Measurements from ENCODE around the gene NTMT2. TPM values are rescaled to one million over a fixed set of nuclear protein-coding genes. Genes with fewer than 3 reads are reported as not detected.

Gene NTMT2
- polyA plus RNA-seq, 1 experiment: not detected

DNA sequence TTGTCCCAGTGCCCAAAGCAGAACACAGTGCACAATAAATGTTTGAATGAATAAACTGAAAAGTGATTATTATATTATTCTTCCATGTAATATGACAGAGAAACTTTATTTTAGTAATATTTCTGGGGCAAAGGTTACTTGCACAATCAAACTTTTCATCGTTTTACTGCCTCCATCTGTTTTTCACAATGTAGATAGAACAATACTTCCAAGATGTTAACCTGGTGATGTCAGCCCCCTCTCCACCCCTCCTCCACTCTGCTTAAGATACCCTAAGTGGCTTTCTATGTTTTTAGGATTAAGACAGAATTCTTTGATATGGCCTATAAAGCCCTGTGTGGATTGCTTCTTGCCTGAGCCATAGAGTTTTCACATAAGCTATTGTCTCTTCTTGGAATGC, 13.8 kb upstream of the NTMT2 start:
- Histone ChIP-seq H3K9me3 (ENCODE audit: control insufficient read depth, insufficient read depth, low read length) (no peaks in the 10 kb centered on the region), H3K4me3 (ENCODE audit: low read depth, low read length) (no peak overlapping the region), H3K27me3 (ENCODE audit: control insufficient read depth, insufficient read depth, low read length) (no peaks in the 10 kb centered on the region), H3K27ac (ENCODE audit: low read depth, low read length) (no peak overlapping the region)
- TF ChIP-seq, protein P1, sequence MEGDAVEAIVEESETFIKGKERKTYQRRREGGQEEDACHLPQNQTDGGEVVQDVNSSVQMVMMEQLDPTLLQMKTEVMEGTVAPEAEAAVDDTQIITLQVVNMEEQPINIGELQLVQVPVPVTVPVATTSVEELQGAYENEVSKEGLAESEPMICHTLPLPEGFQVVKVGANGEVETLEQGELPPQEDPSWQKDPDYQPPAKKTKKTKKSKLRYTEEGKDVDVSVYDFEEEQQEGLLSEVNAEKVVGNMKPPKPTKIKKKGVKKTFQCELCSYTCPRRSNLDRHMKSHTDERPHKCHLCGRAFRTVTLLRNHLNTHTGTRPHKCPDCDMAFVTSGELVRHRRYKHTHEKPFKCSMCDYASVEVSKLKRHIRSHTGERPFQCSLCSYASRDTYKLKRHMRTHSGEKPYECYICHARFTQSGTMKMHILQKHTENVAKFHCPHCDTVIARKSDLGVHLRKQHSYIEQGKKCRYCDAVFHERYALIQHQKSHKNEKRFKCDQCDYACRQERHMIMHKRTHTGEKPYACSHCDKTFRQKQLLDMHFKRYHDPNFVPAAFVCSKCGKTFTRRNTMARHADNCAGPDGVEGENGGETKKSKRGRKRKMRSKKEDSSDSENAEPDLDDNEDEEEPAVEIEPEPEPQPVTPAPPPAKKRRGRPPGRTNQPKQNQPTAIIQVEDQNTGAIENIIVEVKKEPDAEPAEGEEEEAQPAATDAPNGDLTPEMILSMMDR (IDR thresholded peaks at IDR 0.05; ENCODE audit: low read depth, low read length): no peak
- no peak for DNase-seq (ENCODE audit: low read depth, low spot score)
- CTCF ChIA-PET: no interaction called here
- POLR2A ChIA-PET: no interaction called here

DNA sequence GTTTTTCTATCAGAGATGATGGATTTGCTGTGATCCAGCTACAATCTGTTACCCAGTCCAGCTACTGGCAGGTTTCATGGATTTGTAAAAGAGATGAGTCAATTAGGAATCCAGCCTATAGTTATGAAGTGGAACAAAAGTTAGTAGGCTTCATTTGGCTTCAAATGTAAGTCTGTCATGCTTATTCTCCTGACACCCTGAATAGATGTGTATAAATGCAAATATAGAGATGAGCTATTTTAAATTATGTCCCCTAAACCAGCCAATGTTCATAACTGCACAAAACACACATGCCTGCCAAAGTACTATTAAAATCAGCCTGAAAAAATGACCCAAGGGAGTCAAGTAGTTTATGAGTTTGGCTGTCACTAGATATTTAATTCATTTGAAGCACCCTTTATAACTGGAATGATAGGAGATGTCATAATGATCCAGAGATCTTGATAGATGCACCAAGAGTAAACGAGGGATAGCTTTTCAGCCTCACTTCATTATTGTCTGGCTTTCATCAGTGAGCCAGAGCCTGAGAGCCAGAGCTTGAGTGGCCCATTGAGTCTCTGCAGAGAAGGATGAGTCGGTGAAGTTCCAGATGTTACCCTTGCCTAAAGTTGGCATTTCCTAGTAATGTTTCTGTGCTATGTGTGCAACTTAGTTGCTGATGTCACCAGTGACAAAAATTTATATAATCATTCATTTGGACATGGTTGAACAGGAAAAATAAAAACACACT, 11.8 kb upstream of the NTMT2 start:
- ChIA-PET POLR2A (no interaction called here), CTCF (no interaction called here)
- Histone ChIP-seq H3K9me3 (ENCODE audit: control insufficient read depth, insufficient read depth, low read length) (no peaks in the 10 kb centered on the region), H3K27me3 (ENCODE audit: control insufficient read depth, insufficient read depth, low read length) (no peaks in the 10 kb centered on the region), H3K4me3 (ENCODE audit: low read depth, low read length) (no peak overlapping the region), H3K27ac (ENCODE audit: low read depth, low read length) (no peak overlapping the region)
- no peak for DNase-seq (ENCODE audit: low read depth, low spot score)
- TF ChIP-seq, protein P1 (IDR thresholded peaks at IDR 0.05; ENCODE audit: low read depth, low read length): no peak

DNA sequence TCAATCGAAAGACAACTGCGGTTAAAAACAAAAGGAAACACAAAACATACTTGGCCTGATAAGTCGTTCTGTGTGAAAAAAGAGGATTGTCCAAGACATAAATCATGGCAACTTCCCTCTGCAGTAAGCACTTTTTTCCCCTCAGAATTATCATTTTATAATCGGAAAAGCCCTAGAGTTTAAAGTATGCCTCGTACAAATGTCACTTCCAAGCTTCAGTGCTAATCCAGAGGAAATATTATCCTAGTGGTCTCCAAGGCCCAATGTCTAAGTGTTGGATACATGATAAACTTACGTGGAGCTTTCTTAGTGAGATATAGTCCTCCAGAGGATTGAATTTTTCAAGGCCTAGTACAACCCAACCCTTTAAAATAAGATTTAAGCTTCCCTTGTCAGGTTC, 11.2 kb upstream of the NTMT2 start:
- no peak overlapping the region for H3K27ac ChIP-seq (ENCODE audit: low read depth, low read length)
- CTCF ChIA-PET: no interaction called here
- H3K27me3 ChIP-seq (ENCODE audit: control insufficient read depth, insufficient read depth, low read length): no peaks in the 10 kb centered on the region
- POLR2A ChIA-PET: no interaction called here
- TF ChIP-seq, protein P1 (IDR thresholded peaks at IDR 0.05; ENCODE audit: low read depth, low read length): no peak
- no peaks in the 10 kb centered on the region for H3K9me3 ChIP-seq (ENCODE audit: control insufficient read depth, insufficient read depth, low read length)
- DNase-seq (ENCODE audit: low read depth, low spot score): no peak
- no peak overlapping the region for H3K4me3 ChIP-seq (ENCODE audit: low read depth, low read length)

DNA sequence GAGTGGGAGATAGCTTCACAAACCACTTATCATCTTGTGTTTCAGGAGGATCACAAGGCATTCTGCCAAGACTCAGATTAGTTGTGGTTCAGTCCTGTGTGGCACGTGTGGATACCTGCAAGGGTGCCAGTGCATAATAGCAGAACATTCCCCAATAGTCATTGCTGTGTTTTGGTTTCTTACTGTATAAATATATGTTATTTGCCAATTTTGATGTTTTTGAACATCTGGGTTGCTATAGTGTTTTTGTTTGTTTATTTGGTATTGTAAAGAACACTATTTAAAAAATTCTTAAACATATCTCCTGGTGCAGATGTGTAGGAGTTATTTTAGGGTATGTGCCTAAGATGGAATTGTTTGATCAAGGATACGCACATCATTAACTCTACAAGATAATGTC, 5.4 kb upstream of the NTMT2 start:
- H3K27ac ChIP-seq (ENCODE audit: low read depth, low read length): no peak overlapping the region
- H3K27me3 ChIP-seq (ENCODE audit: control insufficient read depth, insufficient read depth, low read length): no peaks in the 10 kb centered on the region
- ChIA-PET CTCF (no interaction called here), POLR2A (no interaction called here)
- H3K4me3 ChIP-seq (ENCODE audit: low read depth, low read length): no peak overlapping the region
- DNase-seq (ENCODE audit: low read depth, low spot score): no peak
- H3K9me3 ChIP-seq (ENCODE audit: control insufficient read depth, insufficient read depth, low read length): no peaks in the 10 kb centered on the region
- TF ChIP-seq, protein P1 (IDR thresholded peaks at IDR 0.05; ENCODE audit: low read depth, low read length): no peak

DNA sequence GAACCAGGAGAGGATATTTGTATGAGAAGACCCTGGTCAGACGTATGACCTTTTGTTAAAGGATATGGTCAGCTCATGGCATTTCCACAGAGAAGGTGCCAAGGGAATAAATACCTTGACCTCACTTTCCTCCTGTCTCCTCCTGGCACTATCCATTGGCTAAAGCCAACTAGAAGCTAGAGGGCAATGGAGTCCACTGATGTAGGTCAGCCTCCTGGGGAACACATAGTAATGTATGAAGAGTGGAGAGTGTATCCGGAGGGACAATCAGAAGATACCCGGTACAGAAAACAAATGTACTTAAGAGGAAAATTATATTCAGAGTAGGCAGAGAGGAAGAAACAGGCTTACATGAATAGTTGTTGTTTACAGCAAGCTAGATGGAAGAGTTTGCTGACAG, 698 bp upstream of the NTMT2 start:
- POLR2A ChIA-PET: no interaction called here
- no peak for DNase-seq (ENCODE audit: low read depth, low spot score)
- CTCF ChIA-PET: no interaction called here

More for the DNA sequence above, 698 bp upstream of the NTMT2 start:
- no peaks in the 10 kb centered on the region for H3K9me3 ChIP-seq (ENCODE audit: control insufficient read depth, insufficient read depth, low read length)
- no peak overlapping the region for H3K4me3 ChIP-seq (ENCODE audit: low read depth, low read length)
- no peak overlapping the region for H3K27ac ChIP-seq (ENCODE audit: low read depth, low read length)
- H3K27me3 ChIP-seq (ENCODE audit: control insufficient read depth, insufficient read depth, low read length): no peaks in the 10 kb centered on the region
- TF ChIP-seq, protein P1 (IDR thresholded peaks at IDR 0.05; ENCODE audit: low read depth, low read length): no peak
